HepG2 (cell line): ENCODE data around the gene RELL1. TPM values are rescaled to one million over a fixed set of nuclear protein-coding genes. Genes with fewer than 3 reads are reported as not detected.
A peak's percentile ranks its signal among the peaks of the same experiment; 100 is the strongest.

Experiments used
- ATF3 ChIP-seq: sonication (generic); formaldehyde crosslinking; IDR thresholded peaks from 2 replicates; pipeline ENCODE4 v1.4.0; 2020; ENCODE audit warnings: missing genetic modification reagents
- BCLAF1 ChIP-seq: fragments of 450-650 bp; IDR thresholded peaks from 2 replicates; pipeline ENCODE4 v1.6.1; 2017; ENCODE audit warnings: mild to moderate bottlenecking
- NCOR1 ChIP-seq: fragments of 200-600 bp; sonication (generic); IDR thresholded peaks from 2 replicates; pipeline ENCODE4 v1.7.0; 2017; ENCODE audit warnings: antibody characterized with exemption, low read length, borderline replicate concordance
- NONO ChIP-seq, 2 experiments: fragments of 450-650 bp in 1 of 2; sonication (generic) in 1 of 2; formaldehyde crosslinking in 1 of 2; IDR thresholded peaks in 1 of 2; conservative IDR thresholded peaks in 1 of 2; 2 replicates each; pipeline versions ENCODE4 v1.6.1 to v1.8.0; 2017 to 2022; ENCODE audit warnings: mild to moderate bottlenecking in 1 of 2, missing genetic modification reagents in 1 of 2, moderate library complexity in 1 of 2
- PHB2 ChIP-seq: fragments of 450-650 bp; IDR thresholded peaks from 2 replicates; pipeline ENCODE4 v1.6.1; 2018; ENCODE audit not compliant: partially characterized antibody
- POLR2A ChIP-seq, 2 experiments: IDR thresholded peaks; 2 replicates each; pipeline ENCODE4 v1.6.1; 2011; ENCODE audit warnings: low read depth in 2 of 2, low read length in 2 of 2, mild to moderate bottlenecking in 1 of 2, moderate library complexity in 1 of 2; ENCODE audit not compliant: insufficient read depth in 1 of 2
- REST ChIP-seq, 2 experiments: IDR thresholded peaks; 2 replicates each; pipeline ENCODE4 v1.6.1; 2011 to 2012; ENCODE audit warnings: low read length in 2 of 2, borderline replicate concordance in 1 of 2, low read depth in 1 of 2, mild to moderate bottlenecking in 1 of 2, moderate library complexity in 1 of 2
- ZNF180 ChIP-seq: sonication (generic); formaldehyde crosslinking; IDR thresholded peaks from 2 replicates; pipeline ENCODE4 v1.4.0; 2020; ENCODE audit warnings: low read depth, missing genetic modification reagents, borderline replicate concordance
- ZNF407 ChIP-seq: sonication (generic); formaldehyde crosslinking; IDR thresholded peaks from one replicate; pipeline ENCODE4 v1.5.1; 2020; ENCODE audit warnings: mild to moderate bottlenecking, missing genetic modification reagents; ENCODE audit errors: not compliant biosample characterization
- ZNF44 ChIP-seq: sonication (generic); formaldehyde crosslinking; IDR thresholded peaks from 2 replicates; pipeline ENCODE4 v1.5.1; 2020; ENCODE audit warnings: mild to moderate bottlenecking, missing genetic modification reagents
- ZNF644 ChIP-seq: IDR thresholded peaks from 2 replicates; pipeline ENCODE4 v1.6.1; 2016; ENCODE audit warnings: low read depth
- ZNF709 ChIP-seq: sonication (generic); formaldehyde crosslinking; IDR thresholded peaks from 2 replicates; pipeline ENCODE4 v1.5.0; 2020; ENCODE audit warnings: mild to moderate bottlenecking, missing genetic modification reagents
- polyA plus RNA-seq, 8 experiments: library from polyadenylated mRNA; depleted of rRNA in 3 of 8; stranded (reverse) in 7 of 8; unstranded in 1 of 8; fragments of >200 nt; fragmentation: Illumina TruSeq in 4 of 8; extraction: Trizol in 4 of 8; gene quantifications; 2 replicates each; pipeline versions ENCODE4 v1.2.1 to v1.2.3, GENCODE V29; 2011 to 2016; ENCODE audit warnings: low read depth in 4 of 8, missing spikeins in 1 of 8, mixed read lengths in 1 of 8; ENCODE audit not compliant: insufficient read depth in 1 of 8
- total RNA-seq, 5 experiments: library from RNA; depleted of rRNA; stranded (reverse); fragments of >200 nt; fragmentation: Illumina TruSeq; extraction: Trizol; gene quantifications; 2 replicates each; pipeline ENCODE4 v1.2.3, GENCODE V29; 2016; ENCODE audit warnings: low read depth in 1 of 5

The RELL1 gene
- total and polyA plus RNA-seq, 2 of the 13 experiments (the other 11 are each of a cell fraction or from before 2014, with no cell fraction given) = 8.4 to 58.4 TPM

- TF ChIP-seq REST (IDR thresholded peaks at IDR 0.05; ENCODE audit: borderline replicate concordance in 1 of 2, low read depth in 1 of 2, low read length in 2 of 2) (no peak), ZNF644 (CRISPR knock-in tag) (no peak), NONO (IDR thresholded peaks at IDR 0.05) (no peak), NONO (CRISPR knock-in tag; conservative IDR thresholded peaks at IDR 0.05) (peak; percentile 55; the same call in 1 of the 2 replicates), ZNF180 (no peak), ATF3 (peak; percentile 11; the same call in 1 of the 2 replicates), PHB2 (no peak), ZNF44 (CRISPR knock-in tag) (no peak), NCOR1 (no peak), POLR2A (IDR thresholded peaks at IDR 0.05; ENCODE audit: insufficient read depth in 1 of 2, low read depth in 2 of 2, low read length in 2 of 2) (peak; percentile 93), ZNF407 (CRISPR knock-in tag) (peak; percentile 68), BCLAF1 (no peak), ZNF709 (CRISPR knock-in tag) (0 out of 2 replicates have a peak, but pooled peaks have one; percentile 42)
Observed at GRCh38 chr4:37685823-37686372, 278 bp downstream of the RELL1 start (continued).
